Erythroblast (primary cell): ENCODE data around the gene RPL36.

Experiments
- GATA1 ChIP-seq: IDR thresholded peaks from 2 replicates; pipeline ENCODE4 v1.6.1; 2011; ENCODE audit warnings: low read depth, mild to moderate bottlenecking, control low read depth, low read length, moderate library complexity
- POLR2A ChIP-seq: IDR thresholded peaks from 2 replicates; pipeline ENCODE4 v1.6.1; 2011; ENCODE audit warnings: mild to moderate bottlenecking, low read length

DNA sequence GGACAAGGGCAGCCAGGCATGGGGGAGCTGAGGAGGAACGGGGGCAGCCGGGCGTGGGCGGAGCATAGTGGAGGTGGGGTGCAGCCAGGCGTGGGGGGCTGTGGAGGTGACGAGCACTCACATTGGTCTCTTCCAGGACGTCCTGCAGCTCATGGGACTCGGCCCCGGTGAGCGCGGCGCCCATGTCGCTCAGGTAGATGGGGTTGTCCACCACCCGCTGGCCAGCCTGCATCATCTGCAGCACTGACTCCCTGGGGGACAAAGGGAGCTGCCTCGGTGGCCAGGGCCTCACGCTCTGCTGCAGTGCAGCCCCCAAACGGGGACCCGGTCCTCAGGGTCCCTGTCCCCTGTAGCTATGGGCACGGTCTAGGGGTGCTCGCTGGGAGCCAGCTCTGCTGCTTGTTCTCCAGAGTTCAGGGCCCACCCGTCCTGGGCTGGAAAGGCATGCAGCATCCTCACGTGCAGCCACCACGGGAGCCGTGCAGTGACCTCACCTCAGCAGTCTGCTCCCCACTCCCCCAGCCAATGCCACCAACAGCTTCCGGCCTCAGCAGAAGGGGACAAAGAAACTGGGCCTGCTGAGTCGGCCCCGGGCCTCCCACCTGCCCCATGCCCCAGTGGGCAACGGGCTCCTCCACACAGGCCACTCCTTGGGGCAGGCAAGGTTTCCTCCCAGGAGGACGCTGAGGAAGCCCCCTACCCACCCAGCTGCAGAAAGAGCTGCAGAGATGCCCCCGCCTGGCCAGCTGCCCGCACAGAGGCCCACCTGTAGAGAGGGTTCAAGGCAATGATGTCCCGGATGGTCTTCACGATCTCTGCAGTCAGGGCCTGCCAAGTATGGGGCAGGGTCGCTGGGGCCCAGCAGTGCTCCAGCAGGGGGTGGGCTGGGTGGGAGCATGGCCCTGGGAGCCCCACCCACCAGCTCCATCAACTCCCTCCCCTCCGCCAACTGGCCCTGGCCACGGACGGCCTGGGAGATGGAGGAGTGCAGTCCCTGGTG is 17.8 kb downstream of the RPL36 start:
- no peak for TF ChIP-seq POLR2A
- no peak for TF ChIP-seq GATA1
